Mesenchymal stem cell (in vitro differentiated cells and primary cell): ENCODE measurements around the gene ARF6.

Source experiments
- DNase-seq: peaks from one replicate; pipeline ENCODE4 v3.0.0-alpha.2; 2013
- H2AFZ ChIP-seq: one replicate; pipeline ENCODE4 v1.6.1; 2013; ENCODE audit warnings: low read depth, mild to moderate bottlenecking, control low read depth, inconsistent platforms, low read length, moderate library complexity
- H2AK5ac ChIP-seq: 2 replicates; pipeline ENCODE4 v1.6.1; 2013; ENCODE audit warnings: low read length, moderate library complexity, mild to moderate bottlenecking, inconsistent platforms; ENCODE audit not compliant: severe bottlenecking
- H2BK120ac ChIP-seq: one replicate; pipeline ENCODE4 v1.6.1; 2013; ENCODE audit warnings: low read depth, mild to moderate bottlenecking, inconsistent platforms, low read length, moderate library complexity
- H2BK12ac ChIP-seq, 2 experiments: one replicate each; pipeline ENCODE4 v1.6.1; 2013; ENCODE audit warnings: inconsistent platforms in 2 of 2, low read length in 2 of 2, mild to moderate bottlenecking in 2 of 2, moderate library complexity in 2 of 2, control low read depth in 1 of 2
- H2BK15ac ChIP-seq: one replicate; pipeline ENCODE4 v1.6.1; 2013; ENCODE audit warnings: mild to moderate bottlenecking, low read depth, inconsistent platforms; ENCODE audit not compliant: poor library complexity, severe bottlenecking
- H2BK5ac ChIP-seq: 2 replicates; pipeline ENCODE4 v1.6.1; 2013; ENCODE audit warnings: low read depth, mild to moderate bottlenecking, low read length, control low read depth, inconsistent platforms; ENCODE audit not compliant: poor library complexity, severe bottlenecking
- H3K14ac ChIP-seq, 2 experiments: one replicate each; pipeline ENCODE4 v1.6.1; 2013; ENCODE audit warnings: inconsistent platforms in 2 of 2, low read length in 2 of 2, control low read depth in 1 of 2, mild to moderate bottlenecking in 1 of 2, moderate library complexity in 1 of 2
- H3K18ac ChIP-seq, 2 experiments: one replicate each; pipeline ENCODE4 v1.6.1; 2013; ENCODE audit warnings: inconsistent platforms in 2 of 2, low read length in 2 of 2, control low read depth in 1 of 2, low read depth in 1 of 2, mild to moderate bottlenecking in 1 of 2
- H3K23ac ChIP-seq, 2 experiments: one replicate each; pipeline ENCODE4 v1.6.1; 2013; ENCODE audit warnings: inconsistent platforms in 2 of 2, low read length in 2 of 2, mild to moderate bottlenecking in 2 of 2, moderate library complexity in 2 of 2, control low read depth in 1 of 2
- H3K27ac ChIP-seq: 2 replicates; pipeline ENCODE4 v1.5.1; 2013; ENCODE audit warnings: mild to moderate bottlenecking, moderate library complexity, low read length, control low read depth, inconsistent platforms; ENCODE audit not compliant: poor library complexity, severe bottlenecking
- H3K27me3 ChIP-seq, 2 experiments: 2 replicates each; pipeline versions ENCODE4 v1.6.1 to v1.7.0; 2013; ENCODE audit warnings: low read length in 2 of 2, mild to moderate bottlenecking in 2 of 2, moderate library complexity in 2 of 2, control low read depth in 1 of 2, inconsistent platforms in 1 of 2; ENCODE audit not compliant: control insufficient read depth in 1 of 2, insufficient read depth in 1 of 2
- H3K36me3 ChIP-seq, 2 experiments: 2 replicates each; pipeline versions ENCODE4 v1.6.1 to v1.7.0; 2013; ENCODE audit warnings: low read length in 2 of 2, control low read depth in 1 of 2, inconsistent platforms in 1 of 2, low read depth in 1 of 2, mild to moderate bottlenecking in 1 of 2; ENCODE audit not compliant: insufficient read depth in 2 of 2, control insufficient read depth in 1 of 2
- H3K4ac ChIP-seq, 2 experiments: one replicate each; pipeline ENCODE4 v1.6.1; 2013; ENCODE audit warnings: inconsistent platforms in 2 of 2, low read length in 2 of 2, mild to moderate bottlenecking in 2 of 2, moderate library complexity in 2 of 2, control low read depth in 1 of 2, low read depth in 1 of 2
- H3K4me1 ChIP-seq: 2 replicates; pipeline ENCODE4 v1.6.1; 2013; ENCODE audit warnings: low read depth, low read length, control low read depth; ENCODE audit not compliant: control insufficient read depth, insufficient read depth
- H3K4me2 ChIP-seq: 2 replicates; pipeline ENCODE4 v1.6.1; 2013; ENCODE audit warnings: low read length, mild to moderate bottlenecking, inconsistent platforms; ENCODE audit not compliant: poor library complexity, severe bottlenecking
- H3K4me3 ChIP-seq, 2 experiments: 2 replicates each; pipeline versions ENCODE4 v1.5.1 to v1.7.0; 2013; ENCODE audit warnings: low read length in 2 of 2, mild to moderate bottlenecking in 2 of 2, control low read depth in 1 of 2, low read depth in 1 of 2; ENCODE audit not compliant: insufficient read depth in 1 of 2
- H3K79me1 ChIP-seq: replicated peaks from 2 replicates; pipeline ENCODE4 v1.6.1; 2013; ENCODE audit warnings: mild to moderate bottlenecking, control low read depth, low read length, inconsistent platforms; ENCODE audit not compliant: poor library complexity, severe bottlenecking
- H3K9ac ChIP-seq: 2 replicates; pipeline ENCODE4 v1.7.0; 2013; ENCODE audit warnings: mild to moderate bottlenecking, low read length, moderate library complexity
- H3K9me3 ChIP-seq: 2 replicates; pipeline ENCODE4 v1.7.0; 2013; ENCODE audit warnings: mild to moderate bottlenecking, low read length; ENCODE audit not compliant: control insufficient read depth
- H4K8ac ChIP-seq: one replicate; pipeline ENCODE4 v1.6.1; 2013; ENCODE audit warnings: inconsistent platforms, mild to moderate bottlenecking, low read length, moderate library complexity
- H4K91ac ChIP-seq: one replicate; pipeline ENCODE4 v1.6.1; 2013; ENCODE audit warnings: mild to moderate bottlenecking, low read length, inconsistent platforms
- WGBS: methylation state at CpG from one replicate; pipeline ENCODE4 v1.1.7; 2013; ENCODE audit warnings: mixed read lengths; 5-methylcytosine and 5-hydroxymethylcytosine counted together

ARF6 gene

DNA sequence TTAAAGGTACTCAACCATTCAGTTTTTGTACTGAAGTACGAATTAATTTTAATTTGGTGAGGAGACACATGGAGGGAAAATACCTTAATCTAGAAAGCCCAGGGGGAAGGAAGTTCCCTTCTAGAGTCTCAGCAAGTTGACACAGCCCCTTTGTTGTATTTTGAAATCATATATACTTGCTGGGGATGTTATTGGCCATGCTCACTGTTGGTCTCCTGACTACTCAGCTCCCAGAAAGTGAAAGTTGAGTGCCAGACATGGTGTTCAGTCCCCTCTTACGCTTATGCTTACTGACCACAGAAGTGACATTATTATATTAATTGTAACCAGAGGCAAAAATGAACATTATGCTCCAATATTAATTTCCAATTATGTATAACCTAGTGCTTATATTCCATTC lies 28.1 kb downstream of the ARF6 start:
- Histone ChIP-seq H3K4me3 (no peak overlapping the region), H3K9me3 (no peaks in the 10 kb centered on the region), H3K27me3 (no peaks in the 10 kb centered on the region), H2BK15ac (no peak overlapping the region), H3K4me2 (no peak overlapping the region), H4K91ac (no peak overlapping the region), H3K9ac (no peak overlapping the region), H2BK5ac (no peak overlapping the region), H3K4ac (no peak overlapping the region), H2BK12ac (no peak overlapping the region), H3K79me1 (no peaks in the 10 kb centered on the region), H2AFZ (no peak overlapping the region), H2BK120ac (no peak overlapping the region), H3K4me1 (peaks cover 4% of the 10 kb centered on the region), H4K8ac (no peak overlapping the region), H3K23ac (no peak overlapping the region), H3K14ac (no peak overlapping the region), H2AK5ac (no peak overlapping the region), H3K18ac (no peak overlapping the region), H3K27ac (no peak overlapping the region), H3K36me3 (no peaks in the 10 kb centered on the region)
- WGBS: 100% methylated on average over 1 of the region's 2 CpGs
- DNase-seq: no peak

- H3K9ac ChIP-seq: no peak overlapping the region
- H3K4me3 ChIP-seq: no peak overlapping the region
- no peak overlapping the region for H2AFZ ChIP-seq
- H3K79me1 ChIP-seq: no peaks in the 10 kb centered on the region
- H3K36me3 ChIP-seq: no peaks in the 10 kb centered on the region
- no peak overlapping the region for H3K14ac ChIP-seq
- no peak overlapping the region for H3K4ac ChIP-seq
- H3K27ac ChIP-seq: no peak overlapping the region
- H3K27me3 ChIP-seq: no peaks in the 10 kb centered on the region
- H2BK12ac ChIP-seq: no peak overlapping the region
- H2BK15ac ChIP-seq: no peak overlapping the region
- 92% methylated on average over 1 of the region's 1 CpG for WGBS
- no peak overlapping the region for H2BK5ac ChIP-seq
- H3K9me3 ChIP-seq: no peaks in the 10 kb centered on the region
- no peak overlapping the region for H2BK120ac ChIP-seq
- no peak overlapping the region for H4K8ac ChIP-seq
- no peak overlapping the region for H3K4me2 ChIP-seq
- peaks cover 4% of the 10 kb centered on the region for H3K4me1 ChIP-seq
- no peak overlapping the region for H2AK5ac ChIP-seq
- H4K91ac ChIP-seq: no peak overlapping the region
- DNase-seq: no peak
- H3K23ac ChIP-seq: no peak overlapping the region
- no peak overlapping the region for H3K18ac ChIP-seq
Measured at GRCh38 chr14:49921401-49921800, 28.5 kb downstream of the ARF6 start.

DNA sequence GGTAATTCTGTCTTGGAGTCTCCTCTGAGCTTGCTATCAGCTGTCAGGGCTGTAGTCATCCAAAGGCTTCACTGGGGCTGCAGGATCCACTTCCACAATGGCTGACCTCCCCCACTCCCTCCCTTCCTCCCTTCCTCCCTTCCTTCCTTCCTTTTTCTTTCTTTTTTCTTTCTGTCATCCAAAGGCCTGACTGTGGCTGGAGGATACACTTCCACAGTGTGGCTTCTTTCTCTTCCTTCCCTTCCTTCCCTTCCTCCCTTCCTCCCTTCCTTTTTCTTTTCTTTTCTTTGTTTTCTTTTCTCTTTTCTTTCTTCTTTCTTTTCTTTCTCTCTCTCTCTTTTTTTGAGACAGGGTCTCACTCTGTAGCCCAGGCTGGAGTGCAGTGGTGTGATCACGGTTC lies 30.6 kb downstream of the ARF6 start:
- DNase-seq: no peak
- peaks cover 4% of the 10 kb centered on the region for H3K4me1 ChIP-seq
- H2BK120ac ChIP-seq: no peak overlapping the region
- no peak overlapping the region for H4K8ac ChIP-seq
- no peak overlapping the region for H2AFZ ChIP-seq
- no peaks in the 10 kb centered on the region for H3K79me1 ChIP-seq
- H3K4ac ChIP-seq: no peak overlapping the region
- H2BK12ac ChIP-seq: no peak overlapping the region
- H2BK15ac ChIP-seq: no peak overlapping the region
- no peak overlapping the region for H3K27ac ChIP-seq
- no peaks in the 10 kb centered on the region for H3K36me3 ChIP-seq
- no peak overlapping the region for H3K4me3 ChIP-seq
- H3K9me3 ChIP-seq: no peaks in the 10 kb centered on the region
- no peak overlapping the region for H4K91ac ChIP-seq
- no peak overlapping the region for H3K14ac ChIP-seq
- no peaks in the 10 kb centered on the region for H3K27me3 ChIP-seq
- H3K23ac ChIP-seq: no peak overlapping the region
- H2AK5ac ChIP-seq: no peak overlapping the region
- WGBS: 100% methylated on average over 1 of the region's 1 CpG
- H3K18ac ChIP-seq: peak overlapping the region in 1 of 2 experiments; percentile 53
- no peak overlapping the region for H2BK5ac ChIP-seq
- H3K9ac ChIP-seq: no peak overlapping the region
- no peak overlapping the region for H3K4me2 ChIP-seq

DNA sequence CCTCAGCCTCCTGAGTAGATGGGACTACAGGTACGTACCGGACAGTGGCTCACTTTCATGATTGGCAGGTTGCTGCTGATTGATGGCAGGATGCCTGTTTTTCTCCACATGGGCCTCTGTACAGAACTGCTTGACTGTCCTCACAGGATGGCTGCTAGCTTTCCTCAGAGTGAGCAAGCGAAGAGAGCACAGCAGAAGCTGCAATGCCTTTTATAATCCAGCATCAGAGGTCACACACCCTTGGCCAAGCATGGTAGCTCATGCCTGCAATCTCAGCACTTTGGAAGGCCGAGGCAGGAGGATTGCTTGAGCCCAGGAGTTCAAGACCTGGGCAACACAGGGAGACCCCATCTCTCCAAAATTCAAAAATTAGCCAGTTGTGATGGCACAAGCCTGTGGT lies 31.0 kb downstream of the ARF6 start:
- Histone ChIP-seq H3K18ac (peak overlapping the region in 1 of 2 experiments; percentile 53), H3K4ac (no peak overlapping the region), H3K9ac (no peak overlapping the region), H2BK15ac (no peak overlapping the region), H2BK12ac (no peak overlapping the region), H3K23ac (no peak overlapping the region), H2AFZ (no peak overlapping the region), H3K9me3 (no peaks in the 10 kb centered on the region), H3K27ac (no peak overlapping the region), H2AK5ac (no peak overlapping the region), H3K27me3 (no peaks in the 10 kb centered on the region), H3K14ac (no peak overlapping the region), H3K36me3 (no peaks in the 10 kb centered on the region), H4K8ac (no peak overlapping the region), H4K91ac (no peak overlapping the region), H3K4me3 (no peak overlapping the region), H3K79me1 (no peaks in the 10 kb centered on the region), H2BK5ac (no peak overlapping the region), H3K4me2 (no peak overlapping the region), H3K4me1 (peaks cover 4% of the 10 kb centered on the region), H2BK120ac (no peak overlapping the region)
- 73% methylated on average over 3 of the region's 4 CpGs for WGBS
- no peak for DNase-seq
